ENCODE results near the gene CCDC18.
A peak's percentile ranks its signal among the peaks of the same experiment; 100 is the strongest.
"Not testable (repeated sequence)": the region's sequence is repeated elsewhere in the genome, so short reads cannot be mapped to it uniquely, and the experiment has no call there.

The CCDC18 gene

DNA sequence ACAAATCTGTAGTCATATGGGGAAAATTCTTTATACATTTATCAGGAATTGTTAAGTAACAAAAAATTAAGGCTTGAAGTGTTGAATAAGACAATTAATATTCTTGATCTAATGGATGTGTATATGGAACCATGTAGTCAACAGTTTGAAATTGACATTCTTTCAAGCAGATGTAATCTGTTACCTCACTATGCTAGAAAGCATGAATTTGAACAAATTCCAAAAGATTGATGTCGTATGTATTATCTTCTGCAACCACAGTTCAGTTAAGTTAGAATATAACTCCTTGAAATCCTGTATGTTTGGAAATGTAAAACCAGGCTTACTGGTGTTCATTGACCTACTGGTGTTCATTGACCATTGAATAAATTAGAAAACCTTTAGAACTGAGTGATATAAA is 16.1 kb downstream of the CCDC18 start:
- H3K27me3 Mint-ChIP-seq: no peaks in the 10 kb centered on the region
- no peak overlapping the region for H3K27ac Mint-ChIP-seq
- H3K36me3 Mint-ChIP-seq (ENCODE audit: low read depth): peaks cover 38% of the 10 kb centered on the region
- no peak overlapping the region for H3K4me3 Mint-ChIP-seq
- DNase-seq (no peak), ATAC-seq (no peak)
- H3K9me3 Mint-ChIP-seq: no peaks in the 10 kb centered on the region
- H3K4me1 Mint-ChIP-seq: no peaks in the 10 kb centered on the region

- DNase-seq: no peak
- H3K27ac Mint-ChIP-seq: no peak overlapping the region
- no peak overlapping the region for H3K4me3 Mint-ChIP-seq
- ATAC-seq: no peak
- no peaks in the 10 kb centered on the region for H3K4me1 Mint-ChIP-seq
- H3K27me3 Mint-ChIP-seq: no peaks in the 10 kb centered on the region
- no peaks in the 10 kb centered on the region for H3K9me3 Mint-ChIP-seq
- H3K36me3 Mint-ChIP-seq (ENCODE audit: low read depth): peaks cover 29% of the 10 kb centered on the region
Observed at GRCh38 chr1:93199150-93199549, 18.6 kb downstream of the CCDC18 start.

DNA sequence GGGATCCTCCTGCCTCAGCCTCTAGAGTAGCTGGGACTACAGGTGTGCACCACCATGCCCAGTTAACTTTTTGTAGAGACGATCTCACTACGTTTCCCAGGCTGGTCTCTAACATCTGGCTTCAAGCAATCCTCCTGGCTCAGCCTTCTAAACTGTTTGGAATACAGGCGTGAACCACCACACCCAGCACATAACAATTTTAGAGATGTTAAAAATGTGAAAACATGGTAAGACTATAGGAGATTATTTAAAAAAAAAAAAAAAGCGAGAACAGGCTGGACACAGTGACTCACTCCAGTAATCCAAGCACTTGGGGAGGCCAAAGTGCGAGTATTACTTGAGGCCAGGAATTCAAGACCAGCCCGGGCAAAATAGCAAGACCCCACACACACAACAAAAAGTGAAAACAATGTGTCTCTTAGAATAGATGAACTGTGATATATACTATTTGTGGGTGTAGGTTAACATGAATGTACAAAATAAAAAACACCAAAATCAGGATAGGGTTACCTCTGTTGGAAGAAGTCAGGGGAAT is 19.6 kb downstream of the CCDC18 start:
- H3K27ac Mint-ChIP-seq: no peak overlapping the region
- no peak for DNase-seq
- no peak for ATAC-seq
- H3K36me3 Mint-ChIP-seq (ENCODE audit: low read depth): peaks cover 26% of the 10 kb centered on the region
- H3K27me3 Mint-ChIP-seq: no peaks in the 10 kb centered on the region
- no peaks in the 10 kb centered on the region for H3K4me1 Mint-ChIP-seq
- no peaks in the 10 kb centered on the region for H3K9me3 Mint-ChIP-seq
- H3K4me3 Mint-ChIP-seq: no peak overlapping the region

- Mint-ChIP-seq H3K27ac (no peak overlapping the region), H3K27me3 (no peaks in the 10 kb centered on the region), H3K9me3 (no peaks in the 10 kb centered on the region), H3K36me3 (ENCODE audit: low read depth) (peaks cover 20% of the 10 kb centered on the region), H3K4me1 (no peaks in the 10 kb centered on the region), H3K4me3 (no peak overlapping the region)
- ATAC-seq (no peak), DNase-seq (no peak)
Observed at GRCh38 chr1:93200714-93201113, 20.2 kb downstream of the CCDC18 start.

GRCh38 chr1:93205892-93206566 is 25.5 kb downstream of the CCDC18 start:
- Mint-ChIP-seq H3K27me3 (no peaks in the 10 kb centered on the region), H3K27ac (no peak overlapping the region), H3K4me1 (no peaks in the 10 kb centered on the region), H3K4me3 (no peak overlapping the region), H3K36me3 (ENCODE audit: low read depth) (peaks cover 17% of the 10 kb centered on the region), H3K9me3 (no peaks in the 10 kb centered on the region)
- no peak for DNase-seq
- ATAC-seq: no peak

- H3K4me1 Mint-ChIP-seq: no peaks in the 10 kb centered on the region
- H3K36me3 Mint-ChIP-seq (ENCODE audit: low read depth): peaks cover 19% of the 10 kb centered on the region
- DNase-seq (no peak), ATAC-seq (no peak)
- no peak overlapping the region for H3K4me3 Mint-ChIP-seq
- no peak overlapping the region for H3K27ac Mint-ChIP-seq
- no peaks in the 10 kb centered on the region for H3K9me3 Mint-ChIP-seq
- H3K27me3 Mint-ChIP-seq: no peaks in the 10 kb centered on the region
Observed at GRCh38 chr1:93206567-93206954, 26.0 kb downstream of the CCDC18 start.

DNA sequence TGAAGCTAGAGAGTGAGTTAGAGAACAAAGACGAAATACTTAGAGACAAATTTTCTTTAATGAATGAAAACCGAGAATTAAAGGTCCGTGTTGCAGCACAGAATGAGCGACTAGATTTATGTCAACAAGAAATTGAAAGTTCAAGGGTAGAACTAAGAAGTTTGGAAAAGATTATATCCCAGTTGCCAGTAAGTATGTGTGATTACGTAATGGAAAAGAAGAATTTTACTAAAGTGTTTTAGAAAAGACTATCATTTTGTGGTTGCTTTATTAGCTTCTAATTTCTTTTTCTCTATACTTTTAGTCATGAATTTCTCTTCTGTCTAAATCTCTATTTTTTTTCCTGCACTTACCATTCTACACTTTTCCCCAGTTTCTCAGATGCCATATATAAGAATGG is 26.7 kb downstream of the CCDC18 start:
- H3K27me3 Mint-ChIP-seq: no peaks in the 10 kb centered on the region
- H3K4me3 Mint-ChIP-seq: no peak overlapping the region
- no peak for DNase-seq
- no peak overlapping the region for H3K27ac Mint-ChIP-seq
- no peak for ATAC-seq
- no peaks in the 10 kb centered on the region for H3K9me3 Mint-ChIP-seq
- no peaks in the 10 kb centered on the region for H3K4me1 Mint-ChIP-seq
- peaks cover 19% of the 10 kb centered on the region for H3K36me3 Mint-ChIP-seq (ENCODE audit: low read depth)

GRCh38 chr1:93215322-93215721 is 34.8 kb downstream of the CCDC18 start:
- Mint-ChIP-seq H3K27ac (no peak overlapping the region), H3K36me3 (ENCODE audit: low read depth) (peaks cover 46% of the 10 kb centered on the region), H3K9me3 (no peaks in the 10 kb centered on the region), H3K27me3 (no peaks in the 10 kb centered on the region), H3K4me1 (peaks cover 23% of the 10 kb centered on the region), H3K4me3 (no peak overlapping the region)
- ATAC-seq (no peak), DNase-seq (no peak)

- ATAC-seq (peak; percentile 83), DNase-seq (peak; percentile 6)
- Mint-ChIP-seq H3K36me3 (ENCODE audit: low read depth) (peaks cover 54% of the 10 kb centered on the region), H3K4me1 (peaks cover 26% of the 10 kb centered on the region), H3K9me3 (no peaks in the 10 kb centered on the region), H3K4me3 (peak overlapping the region; percentile 21), H3K27ac (peak overlapping the region; percentile 76), H3K27me3 (no peaks in the 10 kb centered on the region)
Observed at GRCh38 chr1:93219443-93219842, 38.9 kb downstream of the CCDC18 start.

GRCh38 chr1:93220716-93221115 is 40.2 kb downstream of the CCDC18 start:
- H3K4me3 Mint-ChIP-seq, H3K9me3 Mint-ChIP-seq, DNase-seq, H3K27me3 Mint-ChIP-seq, ATAC-seq: not testable (repeated sequence)
- Mint-ChIP-seq H3K27ac (peak overlapping the region; percentile 45), H3K4me1 (peaks cover 26% of the 10 kb centered on the region), H3K36me3 (ENCODE audit: low read depth) (peaks cover 56% of the 10 kb centered on the region)

DNA sequence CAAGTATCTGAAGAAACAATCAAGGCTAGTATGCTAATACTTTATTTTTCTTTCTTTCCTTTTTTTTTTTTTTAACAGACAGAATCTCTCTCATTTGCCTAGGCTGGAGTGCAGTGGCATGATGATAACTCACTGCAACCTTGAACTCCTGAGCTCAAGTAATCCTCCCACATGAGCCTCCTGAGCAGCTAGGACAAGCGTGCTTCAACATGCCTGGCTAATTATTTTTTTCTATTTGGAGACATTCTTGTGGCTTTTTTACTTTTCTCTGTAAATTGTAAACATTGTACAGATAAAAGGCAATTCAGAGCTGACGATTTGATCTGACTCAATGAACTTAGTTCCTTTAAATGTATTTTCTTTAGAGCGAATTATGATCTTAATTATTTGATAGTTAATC is 41.4 kb downstream of the CCDC18 start:
- H3K36me3 Mint-ChIP-seq (ENCODE audit: low read depth): peaks cover 61% of the 10 kb centered on the region
- DNase-seq: no peak
- no peak overlapping the region for H3K4me3 Mint-ChIP-seq
- no peak overlapping the region for H3K27ac Mint-ChIP-seq
- H3K27me3 Mint-ChIP-seq: no peaks in the 10 kb centered on the region
- peaks cover 26% of the 10 kb centered on the region for H3K4me1 Mint-ChIP-seq
- no peaks in the 10 kb centered on the region for H3K9me3 Mint-ChIP-seq
- ATAC-seq: no peak

GRCh38 chr1:93223023-93223675 is 42.6 kb downstream of the CCDC18 start:
- Mint-ChIP-seq H3K4me3 (no peak overlapping the region), H3K27ac (no peak overlapping the region), H3K9me3 (no peaks in the 10 kb centered on the region), H3K27me3 (no peaks in the 10 kb centered on the region), H3K36me3 (ENCODE audit: low read depth) (peaks cover 53% of the 10 kb centered on the region), H3K4me1 (peaks cover 20% of the 10 kb centered on the region)
- no peak for DNase-seq
- no peak for ATAC-seq

DNA sequence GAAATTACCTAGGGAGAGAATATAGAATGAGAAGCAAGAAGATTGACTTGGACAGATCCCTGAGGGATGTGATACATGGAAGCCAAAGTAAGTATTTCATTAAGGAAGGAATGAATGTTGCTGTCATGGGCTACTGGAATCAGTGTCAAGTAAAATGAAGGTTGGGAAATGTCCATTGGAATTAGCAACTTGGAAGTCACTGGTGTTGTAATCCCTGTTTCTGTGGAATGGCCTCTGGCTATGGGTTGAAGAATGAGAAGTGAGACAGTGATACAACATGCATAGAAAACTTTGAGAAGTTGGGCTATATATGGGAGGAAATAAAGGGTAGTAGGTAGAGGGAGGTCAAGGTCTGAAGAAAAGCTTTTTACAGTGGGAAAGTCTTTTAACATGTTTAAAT is 54.7 kb downstream of the CCDC18 start:
- no peak overlapping the region for H3K27ac Mint-ChIP-seq
- no peaks in the 10 kb centered on the region for H3K27me3 Mint-ChIP-seq
- H3K4me3 Mint-ChIP-seq: no peak overlapping the region
- DNase-seq (no peak), ATAC-seq (no peak)
- H3K4me1 Mint-ChIP-seq: no peaks in the 10 kb centered on the region
- peaks cover 58% of the 10 kb centered on the region for H3K36me3 Mint-ChIP-seq (ENCODE audit: low read depth)
- H3K9me3 Mint-ChIP-seq: peaks cover 10% of the 10 kb centered on the region

- H3K4me1 Mint-ChIP-seq: no peaks in the 10 kb centered on the region
- no peaks in the 10 kb centered on the region for H3K27me3 Mint-ChIP-seq
- peaks cover 59% of the 10 kb centered on the region for H3K36me3 Mint-ChIP-seq (ENCODE audit: low read depth)
- no peak overlapping the region for H3K27ac Mint-ChIP-seq
- no peak for ATAC-seq
- no peak for DNase-seq
- no peak overlapping the region for H3K4me3 Mint-ChIP-seq
- peaks cover 13% of the 10 kb centered on the region for H3K9me3 Mint-ChIP-seq
Observed at GRCh38 chr1:93237021-93237420, 56.5 kb downstream of the CCDC18 start.

- H3K4me1 Mint-ChIP-seq: no peaks in the 10 kb centered on the region
- DNase-seq: no peak
- H3K27me3 Mint-ChIP-seq: no peaks in the 10 kb centered on the region
- no peak overlapping the region for H3K27ac Mint-ChIP-seq
- H3K4me3 Mint-ChIP-seq: no peak overlapping the region
- peaks cover 64% of the 10 kb centered on the region for H3K36me3 Mint-ChIP-seq (ENCODE audit: low read depth)
- no peak for ATAC-seq
- H3K9me3 Mint-ChIP-seq: peaks cover 17% of the 10 kb centered on the region
Observed at GRCh38 chr1:93238425-93238824, 57.9 kb downstream of the CCDC18 start.

Data from activated naive CD8-positive, alpha-beta T cell treated with anti-CD3 and anti-CD28 coated beads, Interleukin-2, amount 50 U/mL, for 24 hours (primary cell).